IPS-20b (cell line): ENCODE measurements around the gene PSMC3IP.
"Not testable (repeated sequence)": the region's sequence is repeated elsewhere in the genome, so short reads cannot be mapped to it uniquely, and the experiment has no call there.

ENCODE experiments used
- H3K27ac ChIP-seq: one replicate; pipeline ENCODE4 v1.5.1; 2013; ENCODE audit warnings: low read length
- H3K27me3 ChIP-seq: 2 replicates; pipeline ENCODE4 v1.6.1; 2013; ENCODE audit warnings: mild to moderate bottlenecking, low read length, inconsistent platforms; ENCODE audit not compliant: insufficient read depth
- H3K36me3 ChIP-seq: 2 replicates; pipeline ENCODE4 v1.6.1; 2013; ENCODE audit warnings: low read depth, mild to moderate bottlenecking, inconsistent platforms, low read length, moderate library complexity; ENCODE audit not compliant: insufficient read depth
- H3K4me1 ChIP-seq: 2 replicates; pipeline ENCODE4 v1.6.1; 2013; ENCODE audit warnings: mild to moderate bottlenecking, control low read depth, inconsistent platforms, low read length, moderate library complexity; ENCODE audit not compliant: insufficient read depth
- H3K4me3 ChIP-seq: 2 replicates; pipeline ENCODE4 v1.5.1; 2013; ENCODE audit warnings: mild to moderate bottlenecking, low read length, inconsistent platforms
- H3K9ac ChIP-seq: 2 replicates; pipeline ENCODE4 v1.6.1; 2013; ENCODE audit warnings: low read depth, mild to moderate bottlenecking, inconsistent platforms, low read length, moderate library complexity
- H3K9me3 ChIP-seq: 2 replicates; pipeline ENCODE4 v1.6.1; 2013; ENCODE audit warnings: mild to moderate bottlenecking, low read depth, low read length, inconsistent platforms; ENCODE audit not compliant: insufficient read depth

The PSMC3IP gene

GRCh38 chr17:42543190-42544079 is 34.1 kb downstream of the PSMC3IP start:
- Histone ChIP-seq H3K9me3 (no peaks in the 10 kb centered on the region), H3K27ac (no peak overlapping the region), H3K36me3 (peaks cover 41% of the 10 kb centered on the region), H3K4me3 (no peak overlapping the region), H3K9ac (no peak overlapping the region), H3K4me1 (no peaks in the 10 kb centered on the region), H3K27me3 (no peaks in the 10 kb centered on the region)

DNA sequence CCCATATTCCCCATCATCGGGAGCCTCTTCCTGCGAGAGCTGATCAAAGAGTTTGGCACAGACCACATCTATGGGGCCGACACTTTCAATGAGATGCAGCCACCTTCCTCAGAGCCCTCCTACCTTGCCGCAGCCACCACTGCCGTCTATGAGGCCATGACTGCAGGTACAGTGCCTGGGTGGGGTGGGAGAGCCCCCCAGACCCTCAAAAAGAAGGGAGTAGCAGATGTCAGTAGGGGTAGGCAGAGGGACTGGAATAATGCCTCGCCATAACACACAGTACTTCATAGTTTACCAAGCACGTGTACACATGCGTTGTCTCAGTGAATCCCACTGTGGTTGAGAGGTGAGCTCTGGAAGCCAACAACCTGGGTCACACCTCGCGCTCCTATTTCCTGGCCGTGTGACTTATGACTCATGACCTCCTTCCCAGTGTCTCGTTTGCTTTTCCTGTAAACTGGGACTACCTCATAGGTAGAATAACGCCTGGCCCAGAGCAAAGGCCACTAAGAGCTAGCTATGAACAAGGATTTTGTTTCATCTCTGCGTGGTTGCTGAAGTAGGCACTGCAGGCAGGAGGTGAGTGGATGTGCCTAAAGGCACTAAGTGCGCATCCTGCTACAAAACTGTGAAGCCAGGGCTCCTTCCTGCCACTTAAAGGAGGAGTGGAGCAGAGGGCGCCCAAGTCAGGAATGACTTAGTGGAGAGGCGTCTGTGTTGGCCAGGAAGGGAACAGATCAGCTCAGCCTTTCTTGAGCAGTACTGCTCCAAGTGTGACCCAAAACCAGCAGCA is 36.3 kb downstream of the PSMC3IP start:
- Histone ChIP-seq H3K9ac (no peak overlapping the region), H3K36me3 (peaks cover 41% of the 10 kb centered on the region), H3K27ac (no peak overlapping the region), H3K9me3 (no peaks in the 10 kb centered on the region), H3K4me1 (0 out of 2 replicates have a peak, but pooled peaks cover 3% of the 10 kb centered on the region), H3K4me3 (no peak overlapping the region), H3K27me3 (no peaks in the 10 kb centered on the region)

DNA sequence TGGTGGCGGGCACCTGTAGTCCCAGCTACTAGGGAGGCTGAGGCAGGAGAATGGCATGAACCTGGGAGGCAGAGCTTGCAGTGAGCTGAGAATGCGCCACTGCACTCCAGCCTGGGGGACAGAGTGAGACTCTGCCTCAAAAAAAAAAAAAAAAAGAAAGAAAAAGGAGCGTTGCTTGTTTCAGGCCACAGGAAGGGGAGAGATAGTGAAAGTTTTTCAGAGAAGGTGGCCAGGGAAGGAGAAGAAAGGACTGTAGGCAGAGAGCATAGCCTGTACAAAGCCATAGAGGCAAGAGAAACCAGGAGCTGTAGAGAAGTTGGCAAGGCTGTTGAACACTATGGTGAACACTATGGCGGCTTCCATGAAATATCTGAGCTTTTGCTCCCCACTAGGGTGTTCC is 37.0 kb downstream of the PSMC3IP start:
- not testable (repeated sequence) for H3K27me3 ChIP-seq, H3K4me1 ChIP-seq, H3K4me3 ChIP-seq, H3K27ac ChIP-seq, H3K9ac ChIP-seq, H3K9me3 ChIP-seq
- peaks cover 41% of the 10 kb centered on the region for H3K36me3 ChIP-seq

GRCh38 chr17:42538482-42538881 is 39.0 kb downstream of the PSMC3IP start:
- no peak overlapping the region for H3K9ac ChIP-seq
- H3K4me3 ChIP-seq = no peak overlapping the region
- H3K4me1 ChIP-seq = peaks cover 7% of the 10 kb centered on the region; the same call in 1 of the 2 replicates
- peaks cover 34% of the 10 kb centered on the region for H3K36me3 ChIP-seq
- no peaks in the 10 kb centered on the region; the same call in 1 of the 2 replicates for H3K27me3 ChIP-seq
- no peak overlapping the region for H3K27ac ChIP-seq
- no peaks in the 10 kb centered on the region for H3K9me3 ChIP-seq

DNA sequence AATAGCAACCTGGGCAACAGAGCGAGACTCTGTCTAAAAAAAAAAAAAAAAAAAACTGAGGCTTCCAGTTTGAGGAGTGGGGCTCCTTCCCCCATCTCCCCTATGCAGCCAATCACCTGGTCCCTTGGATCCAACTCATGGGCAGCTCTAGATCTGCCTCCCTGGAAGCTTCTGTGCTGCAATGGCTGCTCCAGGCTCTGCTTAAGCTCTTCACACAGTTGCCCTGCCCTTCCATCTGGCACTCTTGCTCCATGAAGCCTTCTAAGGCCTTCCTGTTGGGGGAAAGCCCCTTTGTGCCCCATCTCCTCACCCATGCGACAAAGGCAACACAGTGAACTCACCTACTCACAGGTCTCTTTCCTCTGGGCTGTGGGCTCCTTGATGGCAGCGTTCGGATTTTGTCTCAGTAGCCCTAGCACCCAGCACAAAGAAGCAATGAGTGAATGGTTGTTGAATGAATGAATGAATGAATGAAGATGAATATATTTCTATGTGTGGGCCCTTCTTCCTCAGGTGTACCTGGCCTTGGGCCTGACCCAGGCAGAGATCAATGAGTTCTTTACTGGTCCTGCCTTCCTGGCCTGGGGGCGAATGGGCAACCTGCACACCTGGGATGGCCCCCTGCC is 39.6 kb downstream of the PSMC3IP start:
- H3K9ac ChIP-seq = no peak overlapping the region
- H3K27me3 ChIP-seq = no peaks in the 10 kb centered on the region; the same call in 1 of the 2 replicates
- H3K27ac ChIP-seq = no peak overlapping the region
- H3K9me3 ChIP-seq = no peaks in the 10 kb centered on the region
- peaks cover 29% of the 10 kb centered on the region for H3K36me3 ChIP-seq
- H3K4me3 ChIP-seq = no peak overlapping the region
- peaks cover 7% of the 10 kb centered on the region; the same call in 1 of the 2 replicates for H3K4me1 ChIP-seq

- no peaks in the 10 kb centered on the region; the same call in 1 of the 2 replicates for H3K27me3 ChIP-seq
- H3K9ac ChIP-seq = peak overlapping the region; percentile 80; the same call in 1 of the 2 replicates
- peaks cover 7% of the 10 kb centered on the region; the same call in 1 of the 2 replicates for H3K4me1 ChIP-seq
- H3K36me3 ChIP-seq = peaks cover 22% of the 10 kb centered on the region
- H3K4me3 ChIP-seq = peak overlapping the region; percentile 89
- no peak overlapping the region for H3K27ac ChIP-seq
- H3K9me3 ChIP-seq = no peaks in the 10 kb centered on the region
These were observed 40.2 kb downstream of the PSMC3IP start for GRCh38 chr17:42537156-42537805.

- Histone ChIP-seq H3K27ac (no peak overlapping the region), H3K4me1 (peaks cover 7% of the 10 kb centered on the region; the same call in 1 of the 2 replicates), H3K9me3 (no peaks in the 10 kb centered on the region), H3K4me3 (peak overlapping the region; percentile 89), H3K36me3 (peaks cover 20% of the 10 kb centered on the region), H3K27me3 (peaks cover 3% of the 10 kb centered on the region; the same call in 1 of the 2 replicates), H3K9ac (peak overlapping the region; percentile 80; the same call in 1 of the 2 replicates)
These were observed 41.0 kb downstream of the PSMC3IP start for GRCh38 chr17:42536372-42537155.

- Histone ChIP-seq H3K36me3 (peaks cover 15% of the 10 kb centered on the region; the same call in 1 of the 2 replicates), H3K27ac (peak within 1 kb of the TSS; percentile 10), H3K9me3 (no peaks in the 10 kb centered on the region), H3K4me1 (peaks cover 7% of the 10 kb centered on the region; the same call in 1 of the 2 replicates), H3K9ac (peak within 1 kb of the TSS; percentile 80; the same call in 1 of the 2 replicates), H3K27me3 (peaks cover 8% of the 10 kb centered on the region; the same call in 1 of the 2 replicates), H3K4me3 (peak within 1 kb of the TSS; percentile 89)
These were observed 41.5 kb downstream of the PSMC3IP start, which contains the start of gene NAGLU for GRCh38 chr17:42536048-42536371. Gene NAGLU, plus strand, starts transcription at chr17:42536241. Its CDS starts 32 bp downstream, at chr17:42536273.

- peak overlapping the region; percentile 56; the same call in 1 of the 2 replicates for H3K9ac ChIP-seq
- peak overlapping the region; percentile 10 for H3K27ac ChIP-seq
- H3K4me1 ChIP-seq = peaks cover 7% of the 10 kb centered on the region; the same call in 1 of the 2 replicates
- H3K4me3 ChIP-seq = peak overlapping the region; percentile 89
- no peaks in the 10 kb centered on the region for H3K9me3 ChIP-seq
- H3K27me3 ChIP-seq = peaks cover 12% of the 10 kb centered on the region; the same call in 1 of the 2 replicates
- H3K36me3 ChIP-seq = peaks cover 12% of the 10 kb centered on the region; the same call in 1 of the 2 replicates
These were observed 42.1 kb downstream of the PSMC3IP start for GRCh38 chr17:42535155-42536047.
